GM12864 (cell line): ENCODE measurements around the gene SLC44A5.

Experiments
- DNase-seq: peaks from one replicate; pipeline ENCODE4 v3.0.0-alpha.2; 2011; ENCODE audit warnings: low read depth
- H3K4me3 ChIP-seq: 2 replicates; pipeline ENCODE4 v1.5.1; 2011; ENCODE audit warnings: mild to moderate bottlenecking, low read depth, low read length, control low read depth
- CTCF ChIP-seq: IDR thresholded peaks from 2 replicates; pipeline ENCODE4 v1.5.1; 2011; ENCODE audit warnings: low read depth, mild to moderate bottlenecking, moderate library complexity, low read length, control low read depth, inconsistent platforms; ENCODE audit errors: missing control alignments

SLC44A5 gene

GRCh38 chr1:75233302-75233929, 377.5 kb downstream of the SLC44A5 start:
- TF ChIP-seq CTCF = peak; percentile 60
- DNase-seq = peak; percentile 1
- no peak overlapping the region for H3K4me3 ChIP-seq

GRCh38 chr1:75220072-75220471, 390.8 kb downstream of the SLC44A5 start:
- TF ChIP-seq CTCF = no peak
- H3K4me3 ChIP-seq = no peak overlapping the region
- DNase-seq = no peak

GRCh38 chr1:75214017-75214416, 396.9 kb downstream of the SLC44A5 start:
- DNase-seq = no peak
- TF ChIP-seq CTCF = no peak
- no peak overlapping the region for H3K4me3 ChIP-seq

- DNase-seq = no peak
- TF ChIP-seq CTCF = no peak
- no peak overlapping the region for H3K4me3 ChIP-seq
Measured at GRCh38 chr1:75211648-75212047, 399.3 kb downstream of the SLC44A5 start.

- no peak for TF ChIP-seq CTCF
- H3K4me3 ChIP-seq = no peak overlapping the region
- DNase-seq = no peak
Measured at GRCh38 chr1:75208862-75209261, 402.1 kb downstream of the SLC44A5 start.

- no peak overlapping the region for H3K4me3 ChIP-seq
- DNase-seq = no peak
- peak; percentile 73 for TF ChIP-seq CTCF
Measured at GRCh38 chr1:75203415-75204277, 407.3 kb downstream of the SLC44A5 start.
